BLaER1 (cell line): Measurements from ENCODE around the gene LONRF3.
"Not testable (repeated sequence)": the region's sequence is repeated elsewhere in the genome, so short reads cannot be mapped to it uniquely, and the experiment has no call there.

Experiments used
- H3K27ac ChIP-seq: shearing (Covaris generic); formaldehyde crosslinking; 2 replicates; pipeline ENCODE4 v1.8.1; 2022
- H3K27me3 ChIP-seq: shearing (Covaris generic); formaldehyde crosslinking; 2 replicates; pipeline ENCODE4 v1.8.1; 2022
- H3K36me3 ChIP-seq: shearing (Covaris generic); formaldehyde crosslinking; 2 replicates; pipeline ENCODE4 v1.8.1; 2022
- H3K4me1 ChIP-seq: shearing (Covaris generic); formaldehyde crosslinking; 2 replicates; pipeline ENCODE4 v1.8.1; 2022
- H3K4me2 ChIP-seq: shearing (Covaris generic); formaldehyde crosslinking; 2 replicates; pipeline ENCODE4 v1.8.1; 2022
- H3K4me3 ChIP-seq: shearing (Covaris generic); formaldehyde crosslinking; 2 replicates; pipeline ENCODE4 v1.8.1; 2022
- H3K9ac ChIP-seq: shearing (Covaris generic); formaldehyde crosslinking; 2 replicates; pipeline ENCODE4 v1.8.1; 2022
- H3K9me3 ChIP-seq: shearing (Covaris generic); formaldehyde crosslinking; 2 replicates; pipeline ENCODE4 v1.8.1; 2022
- H4K20me1 ChIP-seq: shearing (Covaris generic); formaldehyde crosslinking; 2 replicates; pipeline ENCODE4 v1.8.1; 2022
- Cebpa-rat ChIP-seq: shearing (Covaris generic); IDR thresholded peaks from 2 replicates; pipeline ENCODE4 v1.8.1; 2022

LONRF3 gene

GRCh38 chrX:118980761-118981160 lies 6.3 kb downstream of the LONRF3 start:
- Histone ChIP-seq H3K4me2 (no peak overlapping the region), H3K9me3 (peaks cover 5% of the 10 kb centered on the region; the same call in 1 of the 2 replicates), H3K4me1 (peaks cover 16% of the 10 kb centered on the region), H3K27ac (no peak overlapping the region), H3K9ac (no peak overlapping the region), H3K36me3 (peaks cover 55% of the 10 kb centered on the region), H3K4me3 (no peak overlapping the region), H4K20me1 (peaks cover 29% of the 10 kb centered on the region), H3K27me3 (no peaks in the 10 kb centered on the region)
- TF ChIP-seq Cebpa-rat, result no peak

DNA sequence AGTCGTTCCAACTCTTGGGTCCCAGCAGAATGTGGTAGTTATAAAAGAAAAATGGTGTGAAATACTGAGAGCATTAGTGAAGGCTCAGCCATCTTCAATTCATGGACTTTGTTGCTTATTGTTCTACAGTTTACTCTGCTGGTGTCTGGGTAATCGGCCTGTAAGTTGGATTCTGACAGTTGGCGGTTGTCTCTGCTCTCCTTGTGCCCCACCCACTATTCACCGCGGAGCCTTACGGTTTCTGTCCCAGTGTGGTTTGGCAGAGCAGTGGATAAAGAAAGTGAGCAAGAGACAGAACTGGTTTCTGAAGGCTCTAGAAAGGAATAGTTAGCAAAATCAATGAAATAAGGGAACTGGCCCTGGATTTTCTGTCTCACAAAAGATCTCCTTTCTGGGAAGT lies 9.1 kb downstream of the LONRF3 start:
- H3K27ac ChIP-seq, result no peak overlapping the region
- H3K9me3 ChIP-seq, result no peaks in the 10 kb centered on the region
- no peak overlapping the region for H3K4me3 ChIP-seq
- H3K4me1 ChIP-seq, result no peaks in the 10 kb centered on the region; the same call in 1 of the 2 replicates
- H3K27me3 ChIP-seq, result no peaks in the 10 kb centered on the region
- H3K9ac ChIP-seq, result no peak overlapping the region
- H3K4me2 ChIP-seq, result no peak overlapping the region
- TF ChIP-seq Cebpa-rat, result no peak
- 0 out of 2 replicates have a peak, but pooled peaks cover 10% of the 10 kb centered on the region for H4K20me1 ChIP-seq
- H3K36me3 ChIP-seq, result peaks cover 79% of the 10 kb centered on the region

DNA sequence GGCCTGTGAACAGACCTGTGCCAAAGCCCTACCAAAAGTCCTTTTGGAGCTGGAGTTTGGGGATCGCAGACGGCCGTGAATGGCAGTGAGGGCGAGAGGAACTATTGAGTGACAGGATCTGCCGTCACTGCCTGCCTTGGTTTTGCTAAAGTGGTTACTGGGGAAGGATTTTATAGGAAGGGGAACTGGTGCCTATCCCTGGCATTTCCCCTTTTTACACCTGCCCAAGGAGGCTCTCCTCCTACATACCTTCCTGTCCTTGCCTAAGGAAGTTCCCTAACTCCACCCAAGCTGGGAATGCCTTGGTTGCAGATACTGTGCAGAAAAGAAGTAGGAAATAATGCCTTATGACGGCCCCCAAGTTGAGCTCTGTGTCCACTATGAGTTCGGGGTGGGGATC lies 14.5 kb downstream of the LONRF3 start:
- no peak overlapping the region for H3K9ac ChIP-seq
- peaks cover 78% of the 10 kb centered on the region for H3K36me3 ChIP-seq
- 0 out of 2 replicates have a peak, but pooled peaks cover 10% of the 10 kb centered on the region for H4K20me1 ChIP-seq
- H3K27me3 ChIP-seq, result no peaks in the 10 kb centered on the region
- H3K4me3 ChIP-seq, result no peak overlapping the region
- peaks cover 35% of the 10 kb centered on the region for H3K4me1 ChIP-seq
- H3K9me3 ChIP-seq, result peaks cover 6% of the 10 kb centered on the region; the same call in 1 of the 2 replicates
- TF ChIP-seq Cebpa-rat, result no peak
- H3K4me2 ChIP-seq, result no peak overlapping the region
- H3K27ac ChIP-seq, result no peak overlapping the region

DNA sequence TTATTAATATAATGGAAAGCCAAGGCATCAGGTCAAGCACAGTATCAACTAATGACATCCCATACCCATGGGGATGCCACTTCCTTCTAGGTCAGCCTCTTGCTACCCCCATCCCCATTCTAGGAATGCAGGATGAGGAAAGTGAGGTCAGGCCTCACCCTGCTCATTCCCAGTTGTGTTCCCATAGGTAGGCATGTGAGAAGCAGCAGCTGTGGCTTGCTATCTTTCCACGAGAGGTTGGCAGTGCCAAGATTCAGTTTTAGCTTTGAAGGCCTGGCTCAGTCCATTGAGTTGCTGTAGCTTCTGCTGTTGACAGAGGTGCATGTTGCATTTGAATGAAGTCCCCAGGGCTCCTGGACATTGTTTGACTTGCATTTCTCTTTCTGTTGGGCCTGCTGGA lies 15.5 kb downstream of the LONRF3 start:
- H3K4me3 ChIP-seq, result no peak overlapping the region
- peak overlapping the region; percentile 64; the same call in 1 of the 2 replicates for H3K4me2 ChIP-seq
- 0 out of 2 replicates have a peak, but pooled peaks cover 5% of the 10 kb centered on the region for H4K20me1 ChIP-seq
- no peak overlapping the region for H3K9ac ChIP-seq
- H3K9me3 ChIP-seq, result peaks cover 8% of the 10 kb centered on the region; the same call in 1 of the 2 replicates
- H3K4me1 ChIP-seq, result peaks cover 35% of the 10 kb centered on the region
- H3K36me3 ChIP-seq, result peaks cover 82% of the 10 kb centered on the region
- H3K27ac ChIP-seq, result no peak overlapping the region
- no peaks in the 10 kb centered on the region for H3K27me3 ChIP-seq
- no peak for TF ChIP-seq Cebpa-rat

GRCh38 chrX:118990512-118991227 lies 16.3 kb downstream of the LONRF3 start:
- peaks cover 76% of the 10 kb centered on the region for H3K36me3 ChIP-seq
- H3K27ac ChIP-seq, result no peak overlapping the region
- H3K9ac ChIP-seq, result no peak overlapping the region
- no peak overlapping the region for H3K4me3 ChIP-seq
- no peaks in the 10 kb centered on the region for H3K27me3 ChIP-seq
- H4K20me1 ChIP-seq, result no peaks in the 10 kb centered on the region
- peaks cover 10% of the 10 kb centered on the region; the same call in 1 of the 2 replicates for H3K9me3 ChIP-seq
- H3K4me2 ChIP-seq, result peak overlapping the region; percentile 64
- peak; percentile 54 for TF ChIP-seq Cebpa-rat
- H3K4me1 ChIP-seq, result peaks cover 35% of the 10 kb centered on the region

DNA sequence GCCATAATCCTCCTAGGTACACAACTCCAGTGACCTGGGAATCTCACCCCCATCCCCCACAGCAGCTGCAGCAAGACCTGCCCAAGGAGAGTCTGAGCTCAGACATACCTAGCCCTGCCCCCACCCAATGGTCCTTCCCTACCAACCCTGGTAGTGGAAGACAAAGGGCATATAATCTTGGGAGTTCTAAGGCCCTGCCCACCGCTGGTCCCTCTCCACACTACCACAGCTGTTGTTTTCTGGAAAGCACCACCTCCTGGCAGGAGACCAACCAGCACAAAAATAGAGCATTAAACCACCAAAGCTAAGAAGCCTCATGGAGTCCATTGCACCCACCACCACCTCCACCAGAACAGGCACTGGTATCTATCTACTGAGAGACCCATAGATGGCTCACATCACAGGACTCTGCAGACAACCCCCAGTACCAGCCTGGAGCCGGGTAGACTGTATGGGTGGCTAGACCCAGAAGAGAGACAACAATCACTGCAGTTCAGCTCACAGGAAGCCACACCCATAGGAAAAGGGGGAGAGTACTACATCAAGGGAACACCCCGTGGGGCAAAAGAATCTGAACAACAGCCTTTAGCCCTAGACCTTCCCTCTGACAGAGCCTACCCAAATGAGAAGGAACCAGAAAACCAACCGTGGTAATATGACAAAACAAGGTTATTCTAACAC lies 18.2 kb downstream of the LONRF3 start:
- H3K4me2 ChIP-seq, result peak overlapping the region; percentile 64
- not testable (repeated sequence) for H4K20me1 ChIP-seq, H3K9ac ChIP-seq, H3K4me3 ChIP-seq, H3K27me3 ChIP-seq
- peaks cover 35% of the 10 kb centered on the region for H3K4me1 ChIP-seq
- H3K9me3 ChIP-seq, result peaks cover 17% of the 10 kb centered on the region; the same call in 1 of the 2 replicates
- peaks cover 57% of the 10 kb centered on the region for H3K36me3 ChIP-seq
- H3K27ac ChIP-seq, result peak overlapping the region; percentile 46; the same call in 1 of the 2 replicates

- H3K36me3 ChIP-seq, result 0 out of 2 replicates have a peak, but pooled peaks cover 5% of the 10 kb centered on the region
These were observed 29.0 kb downstream of the LONRF3 start for GRCh38 chrX:119003462-119003861.

DNA sequence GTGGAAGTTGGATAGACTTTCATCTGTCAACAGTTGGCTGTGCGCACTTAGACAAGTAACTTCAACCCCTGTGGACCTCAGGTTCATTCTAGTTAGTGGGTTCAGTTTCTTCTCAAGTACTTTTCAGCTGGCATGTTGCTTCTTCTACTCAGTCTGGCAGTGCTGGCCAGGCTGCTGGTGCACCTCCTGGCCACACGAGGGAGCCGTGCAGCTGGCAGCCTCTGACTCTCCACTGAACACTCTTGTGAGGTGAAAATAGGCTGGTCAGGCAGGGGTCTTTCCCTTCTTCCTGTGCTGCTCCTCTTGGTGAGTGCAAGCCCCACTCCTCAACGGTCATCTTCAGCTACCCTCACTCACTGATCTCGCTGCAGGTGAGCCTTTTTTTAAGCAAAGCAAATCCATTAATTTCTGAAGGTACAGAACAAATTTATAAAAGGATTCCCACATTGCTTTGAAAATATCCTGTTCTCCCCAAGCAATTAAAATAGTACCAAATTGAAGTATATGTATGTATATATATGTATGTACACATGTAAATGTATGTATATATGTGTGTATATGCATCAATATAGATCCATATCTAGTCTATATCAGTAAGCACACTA lies 30.6 kb downstream of the LONRF3 start:
- no peaks in the 10 kb centered on the region for H3K9me3 ChIP-seq
- H3K27me3 ChIP-seq, result no peaks in the 10 kb centered on the region
- no peaks in the 10 kb centered on the region for H3K4me1 ChIP-seq
- peaks cover 11% of the 10 kb centered on the region for H3K36me3 ChIP-seq
- H3K27ac ChIP-seq, result no peak overlapping the region
- no peak overlapping the region for H3K4me2 ChIP-seq
- TF ChIP-seq Cebpa-rat, result no peak
- H3K9ac ChIP-seq, result no peak overlapping the region
- no peak overlapping the region for H3K4me3 ChIP-seq
- no peaks in the 10 kb centered on the region for H4K20me1 ChIP-seq

More at GRCh38 chrX:119003462-119003861, 29.0 kb downstream of the LONRF3 start:
- no peak overlapping the region for H3K4me3 ChIP-seq
- H3K9me3 ChIP-seq, result no peaks in the 10 kb centered on the region
- H3K27me3 ChIP-seq, result no peaks in the 10 kb centered on the region
- H3K4me1 ChIP-seq, result no peaks in the 10 kb centered on the region
- no peak overlapping the region for H3K9ac ChIP-seq
- H3K4me2 ChIP-seq, result no peak overlapping the region
- no peak for TF ChIP-seq Cebpa-rat
- H3K27ac ChIP-seq, result no peak overlapping the region
- no peaks in the 10 kb centered on the region for H4K20me1 ChIP-seq

DNA sequence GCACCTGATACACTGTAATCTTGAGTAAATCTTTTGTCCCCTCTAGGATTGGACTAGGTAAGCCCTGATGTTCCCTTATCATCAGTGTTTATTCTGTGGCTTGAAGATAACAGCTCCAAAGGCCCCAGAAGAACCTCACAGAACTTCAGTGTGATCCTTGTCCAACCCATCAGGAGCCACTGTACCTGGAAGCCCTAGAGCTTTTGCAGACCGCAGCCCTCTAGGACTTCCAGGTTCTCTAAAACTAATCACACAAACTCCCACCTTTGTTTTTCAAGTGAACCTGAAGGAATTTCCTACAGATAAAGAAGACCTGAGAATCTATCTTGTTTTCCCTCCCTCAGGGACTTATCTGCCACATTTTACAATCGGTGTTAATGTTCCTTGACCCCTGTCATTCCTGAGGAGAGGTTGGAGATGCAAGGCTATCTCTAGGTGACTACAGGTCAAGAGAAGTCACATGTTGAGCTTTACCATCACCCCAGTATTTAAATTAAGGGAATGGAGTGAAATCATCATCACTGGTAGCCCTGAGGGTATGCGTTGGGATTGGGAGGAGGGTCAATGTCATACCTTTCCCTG lies 32.9 kb downstream of the LONRF3 start:
- Histone ChIP-seq H3K9ac (no peak overlapping the region), H4K20me1 (no peaks in the 10 kb centered on the region), H3K4me3 (no peak overlapping the region), H3K4me1 (no peaks in the 10 kb centered on the region), H3K36me3 (peaks cover 26% of the 10 kb centered on the region), H3K27me3 (no peaks in the 10 kb centered on the region), H3K9me3 (no peaks in the 10 kb centered on the region), H3K27ac (no peak overlapping the region), H3K4me2 (no peak overlapping the region)
- no peak for TF ChIP-seq Cebpa-rat
